Sigmoid colon (tissue), 4 donors: ENCODE results near the gene ZBTB38.

ENCODE experiments used
- POLR2AphosphoS5 ChIP-seq, 4 donors: sonication (generic); formaldehyde crosslinking; IDR thresholded peaks; one replicate each; pipeline ENCODE4 v1.6.1; 2017; ENCODE audit warnings: antibody characterized with exemption in 4 of 4
- TF ChIP-seq, protein P1 (sequence below), 4 experiments: fragments of 450-650 bp in 3 of 4; fragments of 200-600 bp in 1 of 4; IDR thresholded peaks; one replicate each; pipeline ENCODE4 v1.5.1; 2016 to 2019; ENCODE audit warnings: antibody characterized with exemption in 4 of 4, mild to moderate bottlenecking in 3 of 4, moderate library complexity in 2 of 4

DNA sequence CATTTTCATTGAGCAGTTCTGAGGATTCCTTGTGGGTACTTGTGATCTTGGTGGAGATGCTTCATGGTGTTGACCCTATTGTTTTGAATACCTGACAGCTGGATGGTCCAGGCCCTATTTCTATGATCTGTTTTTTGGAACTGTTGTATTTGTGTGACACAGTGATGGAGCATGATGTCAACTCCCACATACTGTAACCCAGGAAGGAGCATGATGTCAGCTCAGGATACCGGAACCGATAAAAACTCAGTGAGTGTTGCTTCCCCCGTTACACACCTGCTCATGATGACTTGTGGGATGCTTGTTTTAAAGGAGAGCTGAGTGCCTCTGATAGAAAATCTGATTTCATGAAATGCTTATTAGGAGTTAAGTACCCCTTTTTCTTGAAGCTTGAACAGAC lies 45.1 kb downstream of the ZBTB38 start:
- TF ChIP-seq, protein P1, sequence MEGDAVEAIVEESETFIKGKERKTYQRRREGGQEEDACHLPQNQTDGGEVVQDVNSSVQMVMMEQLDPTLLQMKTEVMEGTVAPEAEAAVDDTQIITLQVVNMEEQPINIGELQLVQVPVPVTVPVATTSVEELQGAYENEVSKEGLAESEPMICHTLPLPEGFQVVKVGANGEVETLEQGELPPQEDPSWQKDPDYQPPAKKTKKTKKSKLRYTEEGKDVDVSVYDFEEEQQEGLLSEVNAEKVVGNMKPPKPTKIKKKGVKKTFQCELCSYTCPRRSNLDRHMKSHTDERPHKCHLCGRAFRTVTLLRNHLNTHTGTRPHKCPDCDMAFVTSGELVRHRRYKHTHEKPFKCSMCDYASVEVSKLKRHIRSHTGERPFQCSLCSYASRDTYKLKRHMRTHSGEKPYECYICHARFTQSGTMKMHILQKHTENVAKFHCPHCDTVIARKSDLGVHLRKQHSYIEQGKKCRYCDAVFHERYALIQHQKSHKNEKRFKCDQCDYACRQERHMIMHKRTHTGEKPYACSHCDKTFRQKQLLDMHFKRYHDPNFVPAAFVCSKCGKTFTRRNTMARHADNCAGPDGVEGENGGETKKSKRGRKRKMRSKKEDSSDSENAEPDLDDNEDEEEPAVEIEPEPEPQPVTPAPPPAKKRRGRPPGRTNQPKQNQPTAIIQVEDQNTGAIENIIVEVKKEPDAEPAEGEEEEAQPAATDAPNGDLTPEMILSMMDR (IDR thresholded peaks at IDR 0.05) = no peak
- no peak for TF ChIP-seq POLR2AphosphoS5 (IDR thresholded peaks at IDR 0.05)
